HEK293 (cell line): ENCODE measurements around the gene OR4K2.

Source experiments
- CTCF ChIA-PET: fragments of 350-600 bp; formaldehyde crosslinking; extraction: SDS; loops from one replicate; lab custom pipeline; 2021; ENCODE audit warnings: antibody characterized with exemption; lab: Yijun Ruan, JAX
- POLR2A ChIA-PET: fragments of 300-600 bp; formaldehyde crosslinking; extraction: SDS; loops from one replicate; lab custom pipeline; 2020; ENCODE audit warnings: antibody characterized with exemption, inconsistent platforms; lab: Yijun Ruan, JAX
- H3K27ac ChIP-seq: fragments of 200-500 bp; sonication (Bioruptor generic); 2 replicates; pipeline ENCODE4 v1.5.1; 2014; ENCODE audit warnings: low read depth, low read length, control low read depth, inconsistent platforms; ENCODE audit errors: extremely low read depth
- H3K36me3 ChIP-seq, 2 experiments: fragments of 200-500 bp in 1 of 2; sonication (Bioruptor generic) in 1 of 2; 1 replicate in 1 of 2; 2 replicates in 1 of 2; pipeline ENCODE4 v1.5.1; 2014 to 2017; ENCODE audit warnings: inconsistent platforms in 2 of 2, low read length in 2 of 2; ENCODE audit not compliant: control insufficient read depth in 2 of 2, insufficient read depth in 1 of 2
- H3K4me1 ChIP-seq: fragments of 200-500 bp; sonication (Bioruptor generic); 2 replicates; pipeline ENCODE4 v1.5.1; 2014; ENCODE audit warnings: mild to moderate bottlenecking, low read length, inconsistent platforms; ENCODE audit not compliant: control insufficient read depth, insufficient read depth
- H3K4me3 ChIP-seq: 2 replicates; pipeline ENCODE4 v1.5.1; 2011; ENCODE audit warnings: low read depth, mild to moderate bottlenecking, control low read depth, low read length, moderate library complexity
- H3K9me3 ChIP-seq: fragments of 200-500 bp; sonication (Bioruptor generic); 2 replicates; pipeline ENCODE4 v1.5.1; 2014; ENCODE audit warnings: low read depth, low read length, inconsistent platforms; ENCODE audit not compliant: control insufficient read depth, insufficient read depth
- ELK4 ChIP-seq: IDR thresholded peaks from 2 replicates; pipeline ENCODE4 v1.6.1; 2011; ENCODE audit warnings: mild to moderate bottlenecking, low read depth, low read length, borderline replicate concordance
- INSM2 ChIP-seq: fragments of 450-650 bp; formaldehyde crosslinking; IDR thresholded peaks from 2 replicates; pipeline ENCODE4 v1.5.1; 2016; ENCODE audit warnings: missing biosample characterization, missing genetic modification characterization
- PRDM1 ChIP-seq: fragments of 450-650 bp; formaldehyde crosslinking; IDR thresholded peaks from 2 replicates; pipeline ENCODE4; 2016; ENCODE audit warnings: missing biosample characterization, missing genetic modification characterization
- TCF7L2 ChIP-seq: IDR thresholded peaks from 2 replicates; pipeline ENCODE4 v1.6.1; 2011; ENCODE audit warnings: low read depth, mild to moderate bottlenecking, inconsistent platforms, low read length, moderate library complexity, borderline replicate concordance
- ZBTB20 ChIP-seq: fragments of 450-650 bp; formaldehyde crosslinking; IDR thresholded peaks from 2 replicates; pipeline ENCODE4 v1.5.1; 2016; ENCODE audit warnings: missing biosample characterization, missing genetic modification characterization
- ZBTB44 ChIP-seq: fragments of 450-650 bp; IDR thresholded peaks from 2 replicates; pipeline ENCODE4 v1.5.1; 2018; ENCODE audit warnings: missing biosample characterization, mild to moderate bottlenecking, missing genetic modification characterization
- ZFP41 ChIP-seq: fragments of 450-650 bp; formaldehyde crosslinking; IDR thresholded peaks from 2 replicates; pipeline ENCODE4 v1.5.1; 2016; ENCODE audit warnings: missing biosample characterization, missing genetic modification characterization, borderline replicate concordance
- ZIC2 ChIP-seq: fragments of 450-650 bp; formaldehyde crosslinking; IDR thresholded peaks from 2 replicates; pipeline ENCODE4 v1.5.1; 2016; ENCODE audit warnings: missing biosample characterization, missing genetic modification characterization
- ZNF174 ChIP-seq: fragments of 450-650 bp; formaldehyde crosslinking; IDR thresholded peaks from 2 replicates; pipeline ENCODE4 v1.5.0; 2017; ENCODE audit warnings: missing biosample characterization, mild to moderate bottlenecking, missing genetic modification characterization
- ZNF184 ChIP-seq: fragments of 450-650 bp; IDR thresholded peaks from 2 replicates; pipeline ENCODE4 v1.5.1; 2018; ENCODE audit warnings: missing biosample characterization, mild to moderate bottlenecking, missing genetic modification characterization
- ZNF292 ChIP-seq: fragments of 450-650 bp; formaldehyde crosslinking; IDR thresholded peaks from 2 replicates; pipeline ENCODE4 v1.5.1; 2016; ENCODE audit warnings: low read depth, missing biosample characterization, missing genetic modification characterization, borderline replicate concordance
- ZNF311 ChIP-seq: fragments of 450-650 bp; formaldehyde crosslinking; IDR thresholded peaks from 2 replicates; pipeline ENCODE4 v1.5.1; 2017; ENCODE audit warnings: missing biosample characterization, missing genetic modification characterization, borderline replicate concordance
- ZNF394 ChIP-seq: fragments of 450-650 bp; formaldehyde crosslinking; IDR thresholded peaks from 2 replicates; pipeline ENCODE4 v1.5.1; 2016; ENCODE audit warnings: missing biosample characterization, missing genetic modification characterization, mild to moderate bottlenecking, moderate library complexity, borderline replicate concordance
- ZNF423 ChIP-seq: fragments of 450-650 bp; formaldehyde crosslinking; IDR thresholded peaks from 2 replicates; pipeline ENCODE4 v1.5.1; 2016; ENCODE audit warnings: missing biosample characterization, missing genetic modification characterization
- ZNF449 ChIP-seq: fragments of 450-650 bp; formaldehyde crosslinking; IDR thresholded peaks from 2 replicates; pipeline ENCODE4 v1.5.1; 2017; ENCODE audit warnings: missing biosample characterization, mild to moderate bottlenecking, missing genetic modification characterization, moderate library complexity
- ZNF501 ChIP-seq: fragments of 450-650 bp; formaldehyde crosslinking; IDR thresholded peaks from 2 replicates; pipeline ENCODE4 v1.5.1; 2016; ENCODE audit warnings: missing biosample characterization, missing genetic modification characterization
- ZNF585B ChIP-seq: fragments of 450-650 bp; formaldehyde crosslinking; IDR thresholded peaks from 2 replicates; pipeline ENCODE4 v1.5.1; 2016; ENCODE audit warnings: missing biosample characterization, missing genetic modification characterization
- ZNF596 ChIP-seq: fragments of 450-650 bp; IDR thresholded peaks from 2 replicates; pipeline ENCODE4 v1.5.0; 2018; ENCODE audit warnings: missing biosample characterization, mild to moderate bottlenecking, missing genetic modification characterization, moderate library complexity
- ZNF777 ChIP-seq: fragments of 450-650 bp; formaldehyde crosslinking; IDR thresholded peaks from 2 replicates; pipeline ENCODE4 v1.5.1; 2017; ENCODE audit warnings: missing biosample characterization, missing genetic modification characterization, borderline replicate concordance
- ZNF785 ChIP-seq: fragments of 450-650 bp; formaldehyde crosslinking; IDR thresholded peaks from 2 replicates; pipeline ENCODE4 v1.5.1; 2016; ENCODE audit warnings: missing biosample characterization, missing genetic modification characterization
- ZSCAN23 ChIP-seq: fragments of 450-650 bp; formaldehyde crosslinking; IDR thresholded peaks from 2 replicates; pipeline ENCODE4 v1.5.1; 2016; ENCODE audit warnings: missing biosample characterization, missing genetic modification characterization

The OR4K2 gene

GRCh38 chr14:19900999-19901398 lies 26.1 kb downstream of the OR4K2 start:
- H3K4me3 ChIP-seq = no peak overlapping the region
- H3K9me3 ChIP-seq = no peaks in the 10 kb centered on the region
- no peak overlapping the region for H3K27ac ChIP-seq
- TF ChIP-seq INSM2 (tag by site-specific recombination) = no peak
- TF ChIP-seq ZNF585B (tag by site-specific recombination) = peak; percentile 54
- POLR2A ChIA-PET = no interaction called here
- no peaks in the 10 kb centered on the region for H3K4me1 ChIP-seq
- CTCF ChIA-PET = interaction anchor here (0.5 to 0.7 kb wide), 2 partner anchors 11 to 30 kb away, joined by 3 to 4 read pairs; no protein-coding TSS in a partner anchor
- H3K36me3 ChIP-seq = no peaks in the 10 kb centered on the region

- H3K4me3 ChIP-seq = no peak overlapping the region
- POLR2A ChIA-PET = no interaction called here
- H3K9me3 ChIP-seq = no peaks in the 10 kb centered on the region
- CTCF ChIA-PET = no interaction called here
- no peaks in the 10 kb centered on the region for H3K4me1 ChIP-seq
- TF ChIP-seq ZNF292 (tag by site-specific recombination) (no peak), ZSCAN23 (no peak), ELK4 (no peak), ZBTB44 (tag by site-specific recombination) (no peak), ZNF174 (tag by site-specific recombination) (no peak), ZBTB20 (tag by site-specific recombination) (no peak), PRDM1 (tag by site-specific recombination) (no peak), ZNF184 (no peak), ZNF394 (no peak), ZNF785 (no peak), TCF7L2 (no peak), ZNF423 (tag by site-specific recombination) (no peak), ZFP41 (tag by site-specific recombination) (no peak), ZNF311 (no peak), ZNF777 (tag by site-specific recombination) (no peak), ZNF596 (no peak)
- no peak overlapping the region for H3K27ac ChIP-seq
- H3K36me3 ChIP-seq = no peaks in the 10 kb centered on the region
Measured at GRCh38 chr14:19902409-19902808, 27.5 kb downstream of the OR4K2 start.

- no peak for TF ChIP-seq ZNF501 (tag by site-specific recombination)
- TF ChIP-seq ZNF449 = no peak
- no peak for TF ChIP-seq ZIC2
- Histone ChIP-seq H3K4me3 (no peak overlapping the region), H3K27ac (no peak overlapping the region), H3K4me1 (no peaks in the 10 kb centered on the region), H3K9me3 (no peaks in the 10 kb centered on the region), H3K36me3 (no peaks in the 10 kb centered on the region)
- POLR2A ChIA-PET = no interaction called here
- CTCF ChIA-PET = no interaction called here
Measured at GRCh38 chr14:19906665-19907064, 31.7 kb downstream of the OR4K2 start.
